ENCODE data around the gene CNTNAP2.

The CNTNAP2 gene

GRCh38 chr7:146412781-146413180 is 296.2 kb downstream of the CNTNAP2 start:
- H3K27ac ChIP-seq: no peak overlapping the region
- TF ChIP-seq CTCF (conservative IDR thresholded peaks at IDR 0.05): no peak
- no peak for TF ChIP-seq ZFX (IDR thresholded peaks at IDR 0.05)

GRCh38 chr7:146414373-146414772 is 297.8 kb downstream of the CNTNAP2 start:
- TF ChIP-seq CTCF (conservative IDR thresholded peaks at IDR 0.05) (no peak), ZFX (IDR thresholded peaks at IDR 0.05) (no peak)
- H3K27ac ChIP-seq: no peak overlapping the region

- H3K27ac ChIP-seq: no peak overlapping the region
- TF ChIP-seq CTCF (conservative IDR thresholded peaks at IDR 0.05) (no peak), ZFX (IDR thresholded peaks at IDR 0.05) (no peak)
Measured at GRCh38 chr7:146414937-146415336, 298.3 kb downstream of the CNTNAP2 start.

- TF ChIP-seq CTCF (conservative IDR thresholded peaks at IDR 0.05) (no peak), ZFX (IDR thresholded peaks at IDR 0.05) (no peak)
- H3K27ac ChIP-seq: no peak overlapping the region
Measured at GRCh38 chr7:146417176-146417575, 300.6 kb downstream of the CNTNAP2 start.

- no peak for TF ChIP-seq CTCF (conservative IDR thresholded peaks at IDR 0.05)
- no peak for TF ChIP-seq ZFX (IDR thresholded peaks at IDR 0.05)
- H3K27ac ChIP-seq: no peak overlapping the region
Measured at GRCh38 chr7:146423446-146423845, 306.8 kb downstream of the CNTNAP2 start.

- TF ChIP-seq ZFX (IDR thresholded peaks at IDR 0.05) (no peak), CTCF (conservative IDR thresholded peaks at IDR 0.05) (no peak)
- H3K27ac ChIP-seq: no peak overlapping the region
Measured at GRCh38 chr7:146424084-146424483, 307.5 kb downstream of the CNTNAP2 start.

- TF ChIP-seq ZFX (IDR thresholded peaks at IDR 0.05): no peak
- TF ChIP-seq CTCF (conservative IDR thresholded peaks at IDR 0.05): no peak
- no peak overlapping the region for H3K27ac ChIP-seq
Measured at GRCh38 chr7:146433501-146433900, 316.9 kb downstream of the CNTNAP2 start.

Data from C4-2B (cell line).